ENCODE measurements around the gene ITFG1.

DNA sequence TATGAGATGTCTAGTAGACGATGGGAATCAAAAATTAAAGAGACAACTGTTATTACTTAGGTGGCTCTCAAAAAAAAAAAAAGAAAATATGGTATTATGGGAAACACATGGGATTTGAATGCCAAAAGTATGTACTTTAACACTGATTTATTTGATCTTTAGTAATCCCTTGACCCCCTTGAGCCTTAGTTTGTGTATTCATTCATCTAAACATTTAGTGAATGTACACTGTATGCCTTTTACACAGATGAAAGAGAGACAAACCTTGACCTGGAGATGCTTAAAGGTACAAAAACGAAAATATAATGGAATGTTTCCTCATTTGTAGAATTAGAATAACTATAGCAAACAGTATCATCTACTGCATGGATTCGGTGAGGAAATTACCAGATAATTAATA lies 278.5 kb downstream of the ITFG1 start:
- TF ChIP-seq, protein P1, sequence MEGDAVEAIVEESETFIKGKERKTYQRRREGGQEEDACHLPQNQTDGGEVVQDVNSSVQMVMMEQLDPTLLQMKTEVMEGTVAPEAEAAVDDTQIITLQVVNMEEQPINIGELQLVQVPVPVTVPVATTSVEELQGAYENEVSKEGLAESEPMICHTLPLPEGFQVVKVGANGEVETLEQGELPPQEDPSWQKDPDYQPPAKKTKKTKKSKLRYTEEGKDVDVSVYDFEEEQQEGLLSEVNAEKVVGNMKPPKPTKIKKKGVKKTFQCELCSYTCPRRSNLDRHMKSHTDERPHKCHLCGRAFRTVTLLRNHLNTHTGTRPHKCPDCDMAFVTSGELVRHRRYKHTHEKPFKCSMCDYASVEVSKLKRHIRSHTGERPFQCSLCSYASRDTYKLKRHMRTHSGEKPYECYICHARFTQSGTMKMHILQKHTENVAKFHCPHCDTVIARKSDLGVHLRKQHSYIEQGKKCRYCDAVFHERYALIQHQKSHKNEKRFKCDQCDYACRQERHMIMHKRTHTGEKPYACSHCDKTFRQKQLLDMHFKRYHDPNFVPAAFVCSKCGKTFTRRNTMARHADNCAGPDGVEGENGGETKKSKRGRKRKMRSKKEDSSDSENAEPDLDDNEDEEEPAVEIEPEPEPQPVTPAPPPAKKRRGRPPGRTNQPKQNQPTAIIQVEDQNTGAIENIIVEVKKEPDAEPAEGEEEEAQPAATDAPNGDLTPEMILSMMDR (IDR thresholded peaks at IDR 0.05; ENCODE audit: low read depth, low read length), result no peak
- TF ChIP-seq POLR2A (IDR thresholded peaks at IDR 0.05; ENCODE audit: extremely low read depth, insufficient read length) (no peak), MYC (IDR thresholded peaks at IDR 0.05; ENCODE audit: low read depth, low read length) (no peak)
